Glutamatergic neuron (in vitro differentiated cells): ENCODE measurements around the gene SLC43A2. TPM values are rescaled to one million over a fixed set of nuclear protein-coding genes. Genes with fewer than 3 reads are reported as not detected.

Experiments used
- DNase-seq: peaks from one replicate; pipeline ENCODE4 v3.0.0; 2022
- H3K27ac Mint-ChIP-seq: one replicate; pipeline ENCODE4 v1.8.0; 2020; ENCODE audit warnings: mild to moderate bottlenecking, mixed read lengths, inconsistent platforms; ENCODE audit not compliant: unreplicated experiment
- H3K27me3 Mint-ChIP-seq: one replicate; pipeline ENCODE4 v1.8.0; 2020; ENCODE audit warnings: mild to moderate bottlenecking, moderate library complexity, mixed read lengths, inconsistent platforms; ENCODE audit not compliant: unreplicated experiment
- H3K36me3 Mint-ChIP-seq: one replicate; pipeline ENCODE4 v1.8.0; 2020; ENCODE audit warnings: mild to moderate bottlenecking, mixed read lengths, inconsistent platforms; ENCODE audit not compliant: unreplicated experiment
- H3K4me1 Mint-ChIP-seq: one replicate; pipeline ENCODE4 v1.8.0; 2020; ENCODE audit warnings: mild to moderate bottlenecking, low read depth, mixed read lengths, inconsistent platforms; ENCODE audit not compliant: unreplicated experiment
- H3K4me3 Mint-ChIP-seq: one replicate; pipeline ENCODE4 v1.8.0; 2020; ENCODE audit warnings: mild to moderate bottlenecking, mixed read lengths, inconsistent platforms; ENCODE audit not compliant: unreplicated experiment
- H3K9me3 Mint-ChIP-seq: one replicate; pipeline ENCODE4 v1.8.0; 2020; ENCODE audit warnings: mild to moderate bottlenecking, moderate library complexity, mixed read lengths, inconsistent platforms; ENCODE audit not compliant: unreplicated experiment
- CTCF ChIP-seq: fragments of 200-600 bp; sonication (generic); IDR thresholded peaks from one replicate; pipeline ENCODE4 v1.5.0; 2021; ENCODE audit not compliant: partially characterized antibody, unreplicated experiment
- total RNA-seq: library from RNA; stranded (reverse); fragmentation: NEBNext Ultra II Directional; extraction: Animal tissue kit (Norgen Biotek cat#: 25700); gene quantifications from one replicate; pipeline ENCODE4 v1.2.1, GENCODE V29; 2021; ENCODE audit not compliant: unreplicated experiment

Gene SLC43A2
- total RNA-seq, 1 donor from 2014 or later = 31.3 TPM

GRCh38 chr17:1583556-1583955, 45.1 kb downstream of the SLC43A2 start:
- Mint-ChIP-seq H3K4me3 (no peak overlapping the region), H3K27me3 (peaks cover 5% of the 10 kb centered on the region), H3K27ac (no peak overlapping the region), H3K9me3 (peaks cover 3% of the 10 kb centered on the region), H3K36me3 (no peaks in the 10 kb centered on the region), H3K4me1 (peaks cover 3% of the 10 kb centered on the region)
- no peak for TF ChIP-seq CTCF
- DNase-seq = no peak

GRCh38 chr17:1582374-1582773, 46.3 kb downstream of the SLC43A2 start:
- Mint-ChIP-seq H3K4me3 (no peak overlapping the region), H3K36me3 (no peaks in the 10 kb centered on the region), H3K9me3 (peaks cover 1% of the 10 kb centered on the region), H3K27ac (no peak overlapping the region), H3K4me1 (peaks cover 3% of the 10 kb centered on the region), H3K27me3 (peaks cover 3% of the 10 kb centered on the region)
- TF ChIP-seq CTCF = no peak
- DNase-seq = no peak

GRCh38 chr17:1580979-1581676, 47.5 kb downstream of the SLC43A2 start:
- no peak for DNase-seq
- Mint-ChIP-seq H3K9me3 (peaks cover 1% of the 10 kb centered on the region), H3K27me3 (peaks cover 3% of the 10 kb centered on the region), H3K4me3 (no peak overlapping the region), H3K4me1 (peaks cover 6% of the 10 kb centered on the region), H3K27ac (no peak overlapping the region), H3K36me3 (no peaks in the 10 kb centered on the region)
- TF ChIP-seq CTCF = no peak

- Mint-ChIP-seq H3K36me3 (no peaks in the 10 kb centered on the region), H3K4me1 (peaks cover 10% of the 10 kb centered on the region), H3K27ac (no peak overlapping the region), H3K9me3 (no peaks in the 10 kb centered on the region), H3K4me3 (no peak overlapping the region), H3K27me3 (peaks cover 2% of the 10 kb centered on the region)
- DNase-seq = no peak
- TF ChIP-seq CTCF = no peak
Observed at GRCh38 chr17:1578029-1578428, 50.6 kb downstream of the SLC43A2 start.

GRCh38 chr17:1577583-1578013, 51.0 kb downstream of the SLC43A2 start:
- Mint-ChIP-seq H3K4me1 (peaks cover 10% of the 10 kb centered on the region), H3K27ac (no peak overlapping the region), H3K4me3 (no peak overlapping the region), H3K9me3 (no peaks in the 10 kb centered on the region), H3K27me3 (peaks cover 2% of the 10 kb centered on the region), H3K36me3 (no peaks in the 10 kb centered on the region)
- no peak for TF ChIP-seq CTCF
- no peak for DNase-seq
